HG02970 (cell line): ENCODE data around the gene LRTM2.

ENCODE experiments used
- ATAC-seq: cut with Tn5 transposase; IDR thresholded peaks from one replicate; pipeline ENCODE4 v1.9.1; 2021; ENCODE audit warnings: mild to moderate bottlenecking, moderate library complexity, moderate number of reproducible peaks; ENCODE audit not compliant: unreplicated experiment, low FRiP score

Gene LRTM2

DNA sequence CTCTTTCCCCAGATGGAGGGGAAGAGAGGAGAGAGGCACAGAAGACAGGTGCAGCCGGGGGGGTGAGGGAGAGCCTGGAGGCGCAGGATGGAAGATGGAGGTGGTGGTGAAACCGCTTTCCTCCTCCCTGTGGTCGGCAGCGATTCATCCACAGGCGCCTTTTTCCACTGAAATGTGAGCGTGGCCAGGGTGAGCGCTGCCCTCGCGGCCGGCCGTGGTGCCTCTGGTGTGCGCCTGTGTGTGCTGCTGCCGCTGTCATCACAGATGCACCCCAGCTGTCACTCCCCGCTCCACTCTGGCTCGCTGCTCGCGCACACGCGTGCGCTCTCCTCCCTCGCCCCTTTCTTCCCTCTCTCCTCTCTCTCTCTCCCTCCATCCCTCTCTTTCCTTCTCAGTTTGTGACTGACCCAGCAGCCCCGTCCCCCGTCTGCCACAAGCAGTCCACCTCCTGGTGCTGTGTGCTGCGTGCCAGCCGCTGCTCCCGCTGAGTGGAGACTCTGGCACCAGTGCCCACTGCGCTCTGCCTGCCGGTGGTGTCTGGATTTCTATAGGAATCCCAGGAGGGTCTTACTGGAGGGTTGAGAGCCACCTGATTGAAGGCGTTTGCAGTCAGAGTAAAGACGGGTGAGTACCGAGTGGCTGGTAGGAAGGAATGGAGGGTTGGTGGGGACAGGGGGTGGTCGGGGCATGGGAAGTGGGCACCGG, at the start of gene LRTM2:
Gene LRTM2 (plus strand): TSS at position 375 of the 705 bp plus-strand sequence. CDS start 7,584 bp downstream, outside the sequence.
- no peak for ATAC-seq

DNA sequence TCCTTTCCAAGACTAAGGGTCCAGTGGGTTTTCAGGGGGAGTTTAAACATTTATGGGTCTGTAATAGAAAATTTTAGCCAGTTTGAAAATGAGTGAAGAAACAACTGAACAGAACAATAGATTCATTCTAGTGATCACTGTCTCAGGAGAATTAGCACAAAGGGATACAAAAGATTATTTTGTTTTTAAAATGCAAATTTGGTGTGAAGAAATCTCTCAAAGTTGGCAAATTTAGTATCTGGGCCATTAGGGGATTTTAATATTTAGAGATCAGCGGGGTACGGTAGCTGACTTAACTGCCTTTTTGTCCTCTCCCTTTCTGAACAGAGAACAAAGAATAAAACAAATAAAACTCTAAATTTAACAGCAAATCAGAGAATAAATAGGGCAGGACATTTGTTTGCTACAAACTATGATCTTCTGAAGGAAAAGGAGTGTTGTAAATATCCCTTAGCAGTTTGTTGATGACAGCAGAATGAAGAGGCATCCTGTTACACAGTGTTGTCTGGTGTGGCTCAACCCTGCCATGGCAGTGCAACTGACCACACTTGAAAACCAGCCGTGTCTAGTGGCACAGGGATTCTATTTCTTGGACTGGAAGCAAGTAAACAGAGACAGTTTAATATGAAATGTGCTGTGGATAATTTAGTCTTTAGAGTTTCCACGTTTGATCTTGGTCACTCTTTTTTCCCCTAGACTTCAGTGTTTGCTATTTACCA, 46.3 kb upstream of the LRTM2 start:
- ATAC-seq = no peak

DNA sequence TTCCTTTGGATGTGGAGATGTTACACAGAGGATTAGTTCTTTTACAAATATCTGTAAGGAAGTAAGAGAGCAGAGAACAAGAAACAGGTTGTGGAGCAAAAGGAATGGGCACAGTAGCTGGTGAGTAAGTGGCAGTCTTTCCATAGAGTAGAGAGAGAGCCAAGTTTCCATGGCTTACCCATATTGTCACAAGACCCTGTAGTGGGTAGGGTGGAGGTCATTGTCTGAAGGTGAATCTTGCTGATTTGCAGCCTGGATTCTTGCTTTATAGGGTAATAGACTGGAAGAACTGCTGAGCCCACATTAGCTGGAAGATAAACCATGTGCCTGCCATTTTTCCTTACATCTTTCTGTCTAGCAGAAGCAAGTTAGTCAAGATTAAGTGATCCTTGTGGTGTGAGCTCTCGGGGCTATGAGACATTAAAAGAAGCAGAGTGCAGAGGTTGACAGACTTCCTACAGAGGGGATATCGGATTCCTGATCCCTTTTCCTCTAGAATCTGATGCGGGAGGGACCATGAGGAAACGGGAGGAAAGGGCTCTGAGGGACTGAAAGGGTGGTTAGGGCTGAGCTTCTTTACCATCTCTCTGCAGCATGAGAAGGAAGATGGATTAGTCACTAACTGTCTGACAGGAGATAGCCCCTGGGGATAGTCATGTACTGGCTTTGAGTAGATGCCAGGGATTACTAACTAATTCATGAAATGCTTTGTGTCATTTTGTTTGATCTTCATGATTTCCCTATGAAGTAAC, 44.0 kb upstream of the LRTM2 start:
- ATAC-seq = no peak

- no peak for ATAC-seq
Measured at GRCh38 chr12:1777798-1778197, 42.6 kb upstream of the LRTM2 start.

DNA sequence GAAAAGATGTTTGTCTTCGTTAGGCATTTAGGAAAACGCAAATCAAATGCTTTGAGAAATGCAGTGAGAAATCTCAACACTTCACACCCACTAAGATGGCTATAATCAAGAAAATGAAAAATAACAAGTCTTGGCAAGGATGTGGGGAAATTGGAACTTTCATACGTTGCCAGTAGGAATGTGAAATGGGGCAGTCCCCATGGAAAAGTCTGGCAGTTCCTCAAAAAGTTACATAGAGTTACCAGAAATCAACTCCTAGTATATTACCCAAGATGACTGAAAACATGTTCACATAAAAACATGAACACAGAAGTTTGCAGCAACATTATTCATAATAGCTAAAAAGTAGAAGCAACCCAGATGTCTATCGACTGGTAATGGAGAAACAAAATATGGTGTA, 41.5 kb upstream of the LRTM2 start:
- no peak for ATAC-seq

- no peak for ATAC-seq
Measured at GRCh38 chr12:1779783-1780182, 40.6 kb upstream of the LRTM2 start.

DNA sequence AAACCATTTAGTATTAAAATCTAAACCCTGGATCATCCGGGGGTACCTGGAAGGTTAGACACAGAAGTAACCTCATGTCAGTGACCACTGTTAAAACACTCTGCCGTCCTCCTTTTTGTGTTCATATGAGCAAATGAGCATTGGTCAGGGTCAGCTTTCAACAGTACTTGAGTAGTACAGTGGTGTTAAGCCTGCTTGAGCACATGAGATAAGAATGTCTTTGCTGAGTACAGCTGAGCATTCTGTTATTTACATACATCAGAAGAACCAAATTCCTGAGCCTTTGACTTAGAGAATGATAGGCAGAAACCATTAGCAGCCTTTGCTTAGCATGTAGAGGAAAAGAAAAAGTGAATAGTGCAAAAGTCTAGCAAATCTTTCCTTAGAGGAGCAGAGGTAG, 38.6 kb upstream of the LRTM2 start:
- ATAC-seq = no peak

DNA sequence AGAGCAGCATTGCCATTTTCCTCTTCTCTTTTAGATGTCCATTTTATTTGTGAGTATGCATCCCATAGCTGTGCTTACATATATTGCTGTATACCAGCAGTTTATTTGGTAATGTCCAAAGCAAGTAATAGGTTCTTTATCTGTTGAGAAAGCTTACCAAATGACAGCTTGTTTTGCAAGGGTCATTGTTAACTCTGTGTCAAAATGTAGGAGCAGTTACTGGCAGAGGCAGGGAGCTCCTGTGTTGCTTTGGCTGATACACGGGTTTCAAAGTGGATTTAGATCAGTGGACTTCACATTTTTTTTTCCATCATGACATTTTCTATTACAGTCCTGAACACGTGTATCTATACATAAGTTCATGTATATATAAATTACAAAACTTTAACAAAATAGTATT, 38.1 kb upstream of the LRTM2 start:
- no peak for ATAC-seq

GRCh38 chr12:1787714-1788113, 32.7 kb upstream of the LRTM2 start:
- ATAC-seq = no peak

GRCh38 chr12:1790444-1790843, 29.9 kb upstream of the LRTM2 start:
- no peak for ATAC-seq

DNA sequence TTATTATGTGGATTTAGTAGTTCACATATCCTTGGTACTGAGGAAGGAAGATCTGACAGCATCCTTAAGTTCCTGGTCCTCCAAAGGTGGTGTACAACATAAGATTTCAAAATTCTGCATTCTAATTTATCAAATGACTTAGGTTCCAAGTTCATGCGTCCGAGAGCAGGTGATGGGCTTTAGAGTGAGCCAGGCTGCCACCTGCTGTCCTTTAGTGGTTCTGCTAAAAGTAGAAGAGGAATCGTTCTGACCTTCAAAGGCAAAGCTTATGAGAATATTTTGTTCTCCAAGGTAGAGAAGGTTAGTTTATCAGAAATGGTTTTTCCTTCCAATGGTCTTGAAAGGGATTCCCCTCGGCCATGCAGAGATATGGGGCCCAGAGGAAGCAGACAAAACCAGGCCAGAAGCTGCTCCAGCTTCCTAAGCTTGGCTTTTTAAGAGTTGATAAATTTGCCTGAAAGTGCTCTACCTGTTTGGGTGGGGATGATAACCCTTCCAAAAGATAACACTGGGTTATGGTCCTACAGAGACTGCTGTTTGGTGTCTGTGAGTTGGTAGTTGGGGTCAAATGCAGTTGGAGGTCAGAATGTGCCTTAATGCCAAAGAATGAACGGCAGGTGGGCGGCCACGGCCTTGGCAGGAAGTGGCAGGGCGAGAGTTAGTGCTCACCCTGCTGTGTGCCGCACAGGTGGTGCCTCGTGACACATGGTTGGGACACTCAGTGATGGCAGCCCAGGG, 29.1 kb upstream of the LRTM2 start:
- ATAC-seq = no peak

DNA sequence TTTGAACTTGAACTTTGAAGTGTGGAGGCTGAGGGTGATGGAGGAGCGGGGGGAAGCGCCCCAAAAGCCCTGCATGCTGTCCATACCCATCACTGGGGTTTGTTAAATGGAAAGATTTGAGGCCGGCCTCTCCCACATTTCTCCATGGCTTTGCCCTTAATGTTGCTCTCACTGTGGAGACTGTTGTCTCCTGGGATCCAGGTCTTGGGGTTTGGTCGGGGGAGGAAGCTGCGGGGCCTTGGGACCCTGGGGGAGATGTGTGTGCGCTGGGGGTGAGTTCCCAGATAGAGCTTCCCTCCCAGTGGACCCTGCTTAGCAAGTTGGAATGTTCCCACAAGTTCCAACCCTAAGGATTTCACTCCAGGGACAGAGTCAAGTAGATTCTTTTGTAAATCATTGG, 28.0 kb upstream of the LRTM2 start:
- ATAC-seq = no peak

- no peak for ATAC-seq
Measured at GRCh38 chr12:1793426-1794210, 26.7 kb upstream of the LRTM2 start.

DNA sequence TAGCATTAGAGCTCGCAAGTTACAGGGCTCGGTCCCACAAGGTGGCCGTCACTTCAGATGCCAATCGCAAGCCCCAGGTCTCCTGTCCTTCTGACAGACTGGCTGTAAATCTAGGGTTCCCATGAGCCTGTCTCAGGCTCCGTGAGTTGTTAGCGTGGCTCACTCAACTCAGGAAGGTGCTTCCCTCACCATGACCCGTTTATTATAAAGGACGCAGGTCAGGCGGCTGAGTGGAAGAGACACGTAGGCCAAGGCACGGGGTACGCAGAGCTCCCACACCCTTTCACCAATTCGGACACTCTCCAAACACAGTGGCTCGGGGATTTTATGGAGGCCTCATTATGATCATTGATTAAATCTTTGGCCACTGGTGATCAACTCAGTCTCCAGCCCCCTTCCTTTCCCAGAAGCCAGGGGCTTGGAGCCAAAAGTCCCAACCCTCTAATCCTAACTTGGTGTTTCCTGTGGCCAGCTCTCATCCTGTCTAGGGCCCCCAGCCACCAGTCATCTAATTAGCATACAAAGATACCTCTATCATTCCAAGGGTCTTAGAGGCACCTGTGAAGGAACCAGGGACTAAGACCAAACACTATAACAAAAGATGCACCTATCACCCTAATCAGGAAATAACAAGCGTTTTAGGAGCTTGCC, 25.8 kb upstream of the LRTM2 start:
- no peak for ATAC-seq

- no peak for ATAC-seq
Measured at GRCh38 chr12:1795221-1795784, 25.1 kb upstream of the LRTM2 start.

DNA sequence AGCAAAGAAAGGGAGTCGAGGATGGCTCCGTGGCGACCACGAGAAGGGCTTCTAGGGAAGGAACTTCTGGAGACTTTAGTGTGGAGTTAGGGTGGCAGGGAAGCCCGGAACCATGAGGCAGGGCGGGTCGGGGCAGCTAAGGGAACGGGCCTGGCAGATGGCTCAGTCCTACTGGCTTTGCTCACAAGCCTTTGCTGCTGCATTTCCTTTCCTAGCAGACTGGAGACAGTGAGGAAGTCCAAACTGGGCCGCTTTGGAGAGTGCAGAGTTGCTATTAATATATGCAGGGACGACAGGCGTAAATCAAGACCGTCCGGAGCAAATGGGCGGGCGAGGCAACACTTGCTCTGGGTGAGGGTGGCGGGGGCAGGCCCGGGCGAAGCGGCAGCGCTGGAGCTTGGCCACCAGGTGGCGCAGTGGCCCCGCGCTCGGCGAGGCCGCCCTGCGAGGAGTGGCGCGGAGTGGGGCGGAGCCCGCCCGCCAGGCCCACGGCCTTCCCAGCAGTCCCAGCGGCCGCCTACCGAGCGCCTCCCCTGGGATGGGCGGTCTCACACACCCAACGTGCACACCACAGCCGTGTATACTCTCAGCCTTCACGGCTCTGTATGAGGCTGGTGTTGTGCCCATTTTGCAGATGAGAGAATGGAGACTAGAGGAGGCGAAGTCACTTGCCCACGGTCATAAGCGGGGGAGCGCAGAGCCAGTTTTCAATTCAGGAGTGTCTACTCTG, 24.4 kb upstream of the LRTM2 start:
- ATAC-seq = peak; percentile 72

GRCh38 chr12:1796515-1797010, 23.8 kb upstream of the LRTM2 start:
- ATAC-seq = peak; percentile 16
